Endothelial cell of umbilical vein (primary cell): ENCODE measurements around the gene ZER1. TPM values are rescaled to one million over a fixed set of nuclear protein-coding genes. Genes with fewer than 3 reads are reported as not detected.
A peak's percentile ranks its signal among the peaks of the same experiment; 100 is the strongest.

Experiments
- BruUV-seq: library from RNA; stranded (reverse); fragments of 400-500 nt; replicated peaks from 2 replicates; lab custom pipeline; 2021; lab: Mats Ljungman, UMichigan
- CTCF ChIA-PET: fragments of 300-600, 350-600 bp; sonication (Branson Sonifier 250); formaldehyde crosslinking; loops from one replicate; lab custom pipeline; 2021; ENCODE audit warnings: antibody characterized with exemption, inconsistent platforms; lab: Charles Lee
- POLR2A ChIA-PET: fragments of 300-600, 350-600 bp; sonication (Branson Sonifier 250); formaldehyde crosslinking; loops from one replicate; lab custom pipeline; 2021; ENCODE audit warnings: antibody characterized with exemption, inconsistent platforms; lab: Charles Lee
- DNase-seq: peaks from one replicate; pipeline ENCODE4 v3.0.0-alpha.2; 2011; ENCODE audit warnings: low read depth, low spot score
- FAIRE-seq: peaks from 2 replicates; lab custom pipeline; 2011; peaks lifted over from hg19 to GRCh38; lab: Jason Lieb, UNC
- H2AFZ ChIP-seq: 2 replicates; pipeline ENCODE4 v1.6.0; 2012; ENCODE audit warnings: low read depth, low read length, control low read depth, inconsistent platforms
- H3K27ac ChIP-seq: 2 replicates; pipeline ENCODE4 v1.5.1; 2011; ENCODE audit warnings: low read depth, mild to moderate bottlenecking, control low read depth, low read length, moderate library complexity; ENCODE audit not compliant: insufficient read depth
- H3K27me3 ChIP-seq, 2 experiments: 2 replicates each; pipeline versions ENCODE4 v1.6.0 to v1.6.1; 2011; ENCODE audit warnings: low read length in 2 of 2, mixed read lengths in 1 of 2; ENCODE audit not compliant: control insufficient read depth in 2 of 2, insufficient read depth in 2 of 2
- H3K36me3 ChIP-seq, 2 experiments: 2 replicates in 1 of 2; 3 replicates in 1 of 2; pipeline ENCODE4 v1.5.1; 2011; ENCODE audit warnings: low read length in 2 of 2, mild to moderate bottlenecking in 1 of 2, moderate library complexity in 1 of 2; ENCODE audit not compliant: control insufficient read depth in 2 of 2, insufficient read depth in 2 of 2; ENCODE audit errors: extremely low read depth in 1 of 2
- H3K4me1 ChIP-seq: 3 replicates; pipeline ENCODE4 v1.5.1; 2011; ENCODE audit warnings: mild to moderate bottlenecking, low read length; ENCODE audit not compliant: control insufficient read depth, insufficient read depth; ENCODE audit errors: extremely low read depth
- H3K4me2 ChIP-seq: 2 replicates; pipeline ENCODE4 v1.6.1; 2011; ENCODE audit warnings: low read length, control low read depth, mixed read lengths; ENCODE audit not compliant: insufficient read depth
- H3K4me3 ChIP-seq, 3 experiments: fragments of 200-600 bp in 1 of 3; sonication (generic), shearing (Covaris generic) in 1 of 3; replicated peaks in 1 of 3; 2 replicates each; pipeline ENCODE4 v1.5.1; 2011 to 2016; ENCODE audit warnings: control low read depth in 3 of 3, low read length in 3 of 3, mild to moderate bottlenecking in 2 of 3, inconsistent platforms in 1 of 3, low read depth in 1 of 3, moderate library complexity in 1 of 3; ENCODE audit not compliant: insufficient read depth in 1 of 3
- H3K79me2 ChIP-seq: 2 replicates; pipeline ENCODE4 v1.6.0; 2012; ENCODE audit warnings: low read length, inconsistent platforms; ENCODE audit not compliant: control insufficient read depth, insufficient read depth
- H3K9ac ChIP-seq: replicated peaks from 2 replicates; pipeline ENCODE3; 2011; ENCODE audit warnings: low read length, control low read depth; ENCODE audit not compliant: insufficient read depth; ENCODE audit errors: extremely low read depth
- H3K9me1 ChIP-seq: replicated peaks from 3 replicates; pipeline ENCODE4 v1.6.0; 2011; ENCODE audit warnings: mild to moderate bottlenecking, low read length; ENCODE audit not compliant: control insufficient read depth, insufficient read depth; ENCODE audit errors: extremely low read depth
- H3K9me3 ChIP-seq: replicated peaks from 2 replicates; pipeline ENCODE4 v1.5.1; 2012; ENCODE audit warnings: low read length, inconsistent platforms; ENCODE audit not compliant: control insufficient read depth, insufficient read depth
- H4K20me1 ChIP-seq: replicated peaks from 2 replicates; pipeline ENCODE3; 2011; ENCODE audit warnings: mild to moderate bottlenecking, low read length; ENCODE audit not compliant: control insufficient read depth, insufficient read depth; ENCODE audit errors: extremely low read depth
- CTCF ChIP-seq, 2 donors: IDR thresholded peaks; 1 replicate in 1 of 2; 2 replicates in 1 of 2; pipeline ENCODE4 v1.5.1; 2011; ENCODE audit warnings: low read length in 2 of 2, mild to moderate bottlenecking in 2 of 2, moderate library complexity in 2 of 2, control low read depth in 1 of 2, inconsistent platforms in 1 of 2, low read depth in 1 of 2; ENCODE audit not compliant: insufficient read depth in 1 of 2; ENCODE audit errors: extremely low read depth in 1 of 2
- FOS ChIP-seq: IDR thresholded peaks from 2 replicates; pipeline ENCODE4 v1.6.1; 2011; ENCODE audit warnings: mild to moderate bottlenecking, low read length, moderate library complexity, borderline replicate concordance; ENCODE audit not compliant: insufficient read depth
- GATA2 ChIP-seq: IDR thresholded peaks from 2 replicates; pipeline ENCODE4 v1.7.0; 2011; ENCODE audit warnings: low read depth, mild to moderate bottlenecking, moderate library complexity, mixed read lengths, low read length; ENCODE audit not compliant: insufficient read length, insufficient read depth
- JUN ChIP-seq: IDR thresholded peaks from 2 replicates; pipeline ENCODE4 v1.6.1; 2011; ENCODE audit warnings: borderline replicate concordance, low read depth; ENCODE audit not compliant: insufficient read length, insufficient read depth
- MYC ChIP-seq: IDR thresholded peaks from one replicate; pipeline ENCODE4 v1.6.1; 2011; ENCODE audit warnings: mild to moderate bottlenecking, low read depth, low read length
- POLR2A ChIP-seq: IDR thresholded peaks from 2 replicates; pipeline ENCODE4 v1.6.1; 2012; ENCODE audit warnings: low read depth, mild to moderate bottlenecking, control low read depth, low read length
- POLR2AphosphoS5 ChIP-seq: IDR thresholded peaks from 2 replicates; pipeline ENCODE4 v1.6.1; 2012; ENCODE audit warnings: low read depth, mild to moderate bottlenecking, control low read depth, low read length, moderate library complexity; ENCODE audit not compliant: insufficient read depth
- dilution Hi-C: fragments of 300-500 bp; cut with MboI; formaldehyde crosslinking; loops from one replicate; pipeline ENCODE4 v1.15.0; 2019; ENCODE audit warnings: low sequenced_read_pairs; ENCODE audit not compliant: extremely low pct_ligation_motif_present
- intact Hi-C: fragments of 100-400 bp; cut with micrococcal nuclease; formaldehyde crosslinking; loops from one replicate; pipeline ENCODE4 v1.10.0; 2022
- polyA plus RNA-seq, 4 experiments: library from polyadenylated mRNA; depleted of rRNA in 3 of 4; stranded (reverse) in 3 of 4; unstranded in 1 of 4; fragments of >200 nt; gene quantifications; 2 replicates each; pipeline versions ENCODE4 v1.2.1 to v1.2.3, GENCODE V29; 2011 to 2012; ENCODE audit warnings: missing spikeins in 1 of 4
- total RNA-seq: library from RNA; stranded (reverse); gene quantifications from 2 replicates; pipeline ENCODE4 v1.2.3, GENCODE V29; 2021

ZER1 gene
- total and polyA plus RNA-seq, 2 donors (not counting 3 experiments of a cell fraction or from before 2014, with no cell fraction given): 23.0 to 29.9 TPM

- Histone ChIP-seq H3K9ac (peak overlapping the region; percentile 81), H3K79me2 (peaks cover 50% of the 10 kb centered on the region), H2AFZ (no peak overlapping the region), H3K4me3 (peak overlapping the region; percentile 50 to 79 (median 78)), H3K9me1 (no peaks in the 10 kb centered on the region), H3K4me1 (peaks cover 12% of the 10 kb centered on the region), H3K27me3 (no peaks in the 10 kb centered on the region), H3K36me3 (peaks cover 17 to 20% of the 10 kb centered on the region in 2 experiments), H4K20me1 (peaks cover 5% of the 10 kb centered on the region), H3K9me3 (no peaks in the 10 kb centered on the region), H3K4me2 (peak overlapping the region; percentile 95), H3K27ac (peak overlapping the region; percentile 39)
- dilution Hi-C loops (no loop called here), intact Hi-C loops (loop anchor here (1.0 to 5.0 kb wide), 5 partner anchors 12 to 138 kb away; partner anchors contain the start of genes DYNC2I2, PKN3, SPTAN1 and ZDHHC12)
- no peak for TF ChIP-seq MYC
- TF ChIP-seq CTCF (IDR thresholded peaks at IDR 0.05; ENCODE audit: extremely low read depth in 1 of 2, insufficient read depth in 1 of 2, low read depth in 1 of 2, low read length in 2 of 2): no peak
- peak; percentile 21 for TF ChIP-seq POLR2A
- no peak for TF ChIP-seq FOS
- peak; percentile 26 for TF ChIP-seq POLR2AphosphoS5
- TF ChIP-seq JUN: no peak
- no peak for TF ChIP-seq GATA2
- FAIRE-seq: no peak
- ChIA-PET CTCF (interaction anchor here (1.8 to 2.0 kb wide), 2 partner anchors 10 to 12 kb away, joined by 6 to 8 read pairs; partner anchors contain the start of gene PKN3), POLR2A (interaction anchor here (0.9 kb wide), 1 partner anchor 138 kb away, joined by 3 read pairs; the partner anchor contains the start of gene SPTAN1)
- BruUV-seq: no TSS peak
- peak; percentile 15 for DNase-seq
Measured at GRCh38 chr9:128689820-128690683, 81.7 kb downstream of the ZER1 start.
